Measurements from ENCODE around the gene TDRD9. TPM values are rescaled to one million over a fixed set of nuclear protein-coding genes. Genes with fewer than 3 reads are reported as not detected.

Gene TDRD9
- total RNA-seq, 1 donor from 2014 or later = 0.75 TPM

DNA sequence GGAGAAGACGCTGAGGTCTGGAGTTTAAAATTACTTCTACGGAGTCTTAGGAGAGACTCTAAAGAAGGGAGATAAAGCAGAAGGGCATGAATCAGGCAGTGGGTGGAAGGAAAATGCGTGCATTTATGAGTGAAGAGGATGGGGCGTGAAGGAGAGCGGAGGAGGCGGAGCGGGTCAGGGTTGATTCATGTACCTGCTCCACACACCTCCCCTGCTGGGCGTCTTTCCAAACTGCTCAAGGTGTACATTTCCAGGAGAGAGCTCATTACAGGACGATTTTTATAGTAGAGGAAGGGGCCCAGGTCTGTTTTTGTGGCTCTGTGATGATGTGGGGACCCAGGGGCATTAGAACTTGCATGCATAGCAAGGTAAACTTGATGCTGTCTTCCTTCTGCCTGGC lies 92.2 kb downstream of the TDRD9 start:
- ATAC-seq = no peak
- DNase-seq (ENCODE audit: low spot score) = no peak

DNA sequence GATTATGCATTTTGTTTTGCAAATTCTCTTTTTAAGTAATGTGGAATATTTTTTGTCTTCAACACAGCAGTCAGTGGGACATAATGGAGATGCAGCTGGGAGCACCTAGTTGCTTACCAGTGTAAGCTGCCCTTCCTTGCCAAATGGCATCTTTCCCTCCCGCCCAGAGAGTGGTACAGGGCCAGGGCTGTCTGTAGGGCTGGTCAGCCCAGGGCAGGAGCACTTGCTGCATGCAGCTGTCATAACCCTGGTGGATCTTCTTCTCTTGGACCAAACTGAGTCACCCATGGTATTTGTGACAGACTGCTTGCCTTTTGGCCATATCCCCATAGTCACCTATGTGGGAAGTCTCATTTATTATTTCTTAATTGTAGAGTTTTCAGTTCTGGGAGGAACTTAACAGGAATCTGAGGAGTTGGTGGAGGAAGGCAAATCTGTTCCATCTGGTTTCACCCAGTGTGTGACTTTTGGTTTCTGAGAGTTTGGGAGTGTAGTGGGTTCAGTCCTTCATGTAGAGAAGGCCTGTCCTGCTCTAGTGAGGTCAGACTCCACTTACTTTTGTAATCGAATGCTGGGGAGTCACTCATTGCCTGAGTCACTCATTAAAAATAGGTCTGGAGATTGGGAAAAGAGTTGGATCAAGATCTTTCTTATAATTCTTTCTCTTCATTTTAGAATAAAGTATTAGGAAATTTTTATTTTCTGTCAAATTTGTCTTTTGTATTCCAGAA lies 95.2 kb downstream of the TDRD9 start:
- DNase-seq (ENCODE audit: low spot score) (no peak), ATAC-seq (no peak)

DNA sequence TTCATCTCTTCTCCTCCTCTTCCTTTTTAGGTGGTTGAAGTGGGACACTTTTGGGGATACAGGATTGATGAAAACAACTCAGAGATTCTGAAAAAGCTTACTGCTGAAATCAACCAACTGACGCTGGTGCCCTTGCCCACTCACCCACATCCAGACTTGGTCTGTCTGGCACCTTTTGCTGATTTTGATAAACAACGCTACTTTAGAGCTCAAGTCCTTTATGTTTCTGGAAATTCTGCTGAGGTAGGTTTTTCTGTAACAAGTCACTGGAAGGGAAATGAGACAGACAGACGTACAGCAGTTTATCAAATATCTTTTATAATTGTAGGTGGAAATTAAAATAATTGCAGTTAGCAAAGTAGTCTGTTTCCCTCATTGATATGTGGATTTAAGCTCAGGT lies 97.3 kb downstream of the TDRD9 start:
- ATAC-seq = no peak

DNA sequence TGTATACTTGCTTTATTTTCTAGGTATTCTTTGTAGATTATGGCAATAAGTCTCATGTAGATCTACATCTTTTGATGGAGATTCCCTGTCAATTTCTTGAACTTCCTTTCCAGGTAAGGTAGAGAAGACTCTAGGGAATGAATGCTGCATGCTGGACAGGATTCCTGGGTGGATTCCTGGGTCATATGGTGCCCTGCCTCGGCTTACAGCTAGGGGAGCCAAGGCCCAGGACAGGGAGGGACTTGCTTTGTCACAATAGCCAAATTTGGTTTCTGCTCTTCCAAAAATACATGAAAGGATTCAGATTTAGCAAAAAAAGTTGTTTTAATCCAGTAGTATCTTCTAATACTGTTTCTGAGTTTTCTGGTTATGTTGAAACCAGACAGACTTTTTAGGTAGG lies 97.8 kb downstream of the TDRD9 start:
- no peak for DNase-seq (ENCODE audit: low spot score)
- ATAC-seq = no peak

More for the DNA sequence above, 97.3 kb downstream of the TDRD9 start:
- DNase-seq (ENCODE audit: low spot score) = no peak

DNA sequence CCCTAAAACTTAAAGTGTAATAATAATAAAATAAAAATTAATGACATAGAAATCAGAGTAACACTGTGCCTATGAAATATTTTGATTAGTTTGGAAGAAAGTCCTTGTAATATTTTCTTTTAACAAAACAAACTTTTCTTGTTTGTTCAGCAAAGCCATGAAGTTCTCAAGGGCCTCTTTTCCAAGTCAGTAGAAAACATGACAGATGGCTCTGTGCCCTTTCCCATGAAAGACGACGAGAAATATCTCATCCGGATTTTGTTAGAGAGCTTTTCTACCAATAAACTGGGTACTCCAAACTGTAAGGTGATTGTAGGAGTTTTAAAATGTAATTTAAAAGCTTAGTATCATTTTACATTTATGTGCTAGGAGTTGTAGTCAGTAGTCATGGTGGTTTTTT lies 102.7 kb downstream of the TDRD9 start:
- no peak for ATAC-seq
- no peak for DNase-seq (ENCODE audit: low spot score)

- no peak for ATAC-seq
- no peak for DNase-seq (ENCODE audit: low spot score)
Observed at GRCh38 chr14:104031384-104031783, 103.1 kb downstream of the TDRD9 start.

GRCh38 chr14:104034976-104035699 lies 106.9 kb downstream of the TDRD9 start:
- DNase-seq (ENCODE audit: low spot score) = no peak
- ATAC-seq = no peak

DNA sequence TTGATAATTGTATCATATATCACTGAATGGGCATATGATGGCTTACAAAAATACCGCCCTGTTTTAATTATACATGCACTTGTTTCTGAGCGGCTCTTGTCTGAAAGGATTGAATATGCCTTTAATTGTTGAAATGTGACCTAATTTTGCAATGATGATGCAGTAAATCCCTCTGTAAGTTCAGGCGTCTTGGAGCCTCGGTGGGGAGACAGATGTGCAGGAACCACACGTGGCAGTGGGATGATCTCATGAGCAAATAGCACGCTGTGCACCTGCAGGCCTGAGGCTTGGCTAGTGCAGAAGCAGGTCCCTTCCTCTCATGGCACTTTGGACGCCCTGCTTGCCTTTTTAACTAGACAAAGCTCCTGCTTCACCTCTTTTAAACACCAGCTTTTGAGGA lies 108.0 kb downstream of the TDRD9 start:
- DNase-seq (ENCODE audit: low spot score) (no peak), ATAC-seq (no peak)

GRCh38 chr14:104037074-104037473 lies 108.8 kb downstream of the TDRD9 start:
- no peak for ATAC-seq
- DNase-seq (ENCODE audit: low spot score) = no peak

DNA sequence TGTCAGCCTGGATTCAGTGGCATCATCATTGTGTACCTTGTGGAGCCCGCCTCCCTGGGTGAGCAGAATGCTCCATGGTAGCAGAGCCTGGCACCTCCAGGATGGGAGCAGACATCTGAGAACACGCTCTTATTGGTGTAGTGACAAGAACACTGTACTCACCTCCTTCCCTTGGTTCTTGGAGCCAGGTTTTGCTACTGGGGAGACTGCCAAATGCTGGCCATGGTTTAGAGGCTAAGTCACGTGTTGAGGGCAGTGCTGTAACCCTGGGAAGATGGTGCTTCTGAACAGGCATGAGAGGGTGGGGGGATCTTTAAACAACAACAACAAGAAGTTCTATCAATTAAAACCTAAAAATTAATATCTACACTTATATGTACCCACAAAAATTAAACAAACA lies 109.6 kb downstream of the TDRD9 start:
- DNase-seq (ENCODE audit: low spot score) (no peak), ATAC-seq (no peak)

- DNase-seq (ENCODE audit: low spot score) (no peak), ATAC-seq (no peak)
Observed at GRCh38 chr14:104039214-104039613, 111.0 kb downstream of the TDRD9 start.

DNA sequence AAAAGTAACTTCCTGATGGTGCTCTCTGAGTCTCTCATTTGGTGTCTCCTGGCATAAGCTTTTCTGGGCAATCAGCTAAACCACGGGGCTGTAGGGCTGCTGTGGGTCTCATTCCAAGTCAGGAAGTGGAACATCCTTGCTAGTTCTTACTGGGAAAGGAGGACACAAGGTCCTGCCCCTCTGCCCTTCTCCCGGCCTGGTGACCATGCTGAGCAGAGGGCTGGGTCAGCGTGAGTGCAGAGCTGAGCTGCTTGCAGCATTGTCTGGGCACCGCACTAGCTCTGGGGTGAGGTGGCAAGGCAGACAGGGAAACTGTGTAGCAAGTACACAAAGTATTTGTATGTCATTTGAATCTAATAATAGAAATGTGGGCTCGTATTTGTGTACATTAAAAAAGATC lies 112.3 kb downstream of the TDRD9 start:
- ATAC-seq = no peak
- no peak for DNase-seq (ENCODE audit: low spot score)

- no peak for ATAC-seq
- DNase-seq (ENCODE audit: low spot score) = no peak
Observed at GRCh38 chr14:104041430-104042104, 113.3 kb downstream of the TDRD9 start.

DNA sequence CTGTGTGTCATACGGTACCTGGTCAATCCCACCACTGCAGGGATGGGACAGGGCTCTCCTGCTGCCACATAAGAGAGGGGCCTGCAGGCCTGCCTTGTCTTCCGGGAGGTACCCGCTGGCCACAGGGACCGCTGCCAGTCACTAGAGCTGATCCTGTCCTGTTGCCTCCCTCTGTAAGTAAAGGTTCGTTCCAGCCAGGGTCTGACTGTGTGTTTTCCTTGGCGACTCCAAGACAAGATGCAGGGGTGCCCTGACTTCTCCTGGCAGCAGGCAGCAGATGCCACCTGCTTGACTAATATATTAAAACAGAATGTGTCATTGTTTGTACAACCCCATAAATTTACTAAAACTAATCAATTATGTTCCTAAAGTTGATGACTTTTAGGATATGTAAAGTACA lies 115.8 kb downstream of the TDRD9 start:
- DNase-seq (ENCODE audit: low spot score) = no peak
- ATAC-seq = no peak

GRCh38 chr14:104047761-104048160 lies 119.5 kb downstream of the TDRD9 start:
- DNase-seq (ENCODE audit: low spot score) = no peak
- no peak for ATAC-seq

DNA sequence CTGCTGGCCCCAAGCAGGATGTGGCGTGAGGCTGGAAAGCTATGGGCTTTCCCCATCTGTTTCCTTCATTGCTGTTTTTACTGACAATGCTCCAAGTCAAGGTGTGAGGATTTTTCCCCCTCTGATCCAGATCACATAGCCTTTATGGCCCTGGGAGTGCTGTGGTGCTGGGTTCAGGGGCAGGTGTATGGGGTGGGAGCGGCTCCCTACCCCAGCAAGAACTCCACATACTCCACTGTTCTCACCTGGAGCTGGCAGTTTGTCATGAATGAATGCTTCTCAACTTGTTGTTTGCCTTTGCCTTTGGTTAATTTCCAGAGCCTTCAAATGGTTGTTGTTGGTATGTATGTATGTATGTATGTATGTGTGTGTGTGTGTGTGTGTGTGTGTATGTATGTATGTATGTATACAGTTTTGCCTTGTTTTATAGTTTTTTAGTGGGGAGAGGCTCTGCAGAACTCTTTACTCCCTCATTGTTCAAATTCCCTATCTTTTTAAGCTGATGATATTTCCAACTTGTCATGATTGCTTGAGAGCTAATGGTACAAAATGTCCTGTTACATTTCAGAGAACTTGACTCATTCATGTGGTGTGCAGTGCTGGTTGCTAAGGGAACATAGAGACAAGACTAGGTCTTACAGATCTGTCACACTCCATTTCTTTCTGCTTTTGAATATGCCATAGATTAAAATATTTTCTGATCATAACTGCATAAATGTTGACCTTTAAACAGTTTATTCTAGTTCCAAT lies 120.7 kb downstream of the TDRD9 start:
- DNase-seq (ENCODE audit: low spot score) (no peak), ATAC-seq (no peak)

DNA sequence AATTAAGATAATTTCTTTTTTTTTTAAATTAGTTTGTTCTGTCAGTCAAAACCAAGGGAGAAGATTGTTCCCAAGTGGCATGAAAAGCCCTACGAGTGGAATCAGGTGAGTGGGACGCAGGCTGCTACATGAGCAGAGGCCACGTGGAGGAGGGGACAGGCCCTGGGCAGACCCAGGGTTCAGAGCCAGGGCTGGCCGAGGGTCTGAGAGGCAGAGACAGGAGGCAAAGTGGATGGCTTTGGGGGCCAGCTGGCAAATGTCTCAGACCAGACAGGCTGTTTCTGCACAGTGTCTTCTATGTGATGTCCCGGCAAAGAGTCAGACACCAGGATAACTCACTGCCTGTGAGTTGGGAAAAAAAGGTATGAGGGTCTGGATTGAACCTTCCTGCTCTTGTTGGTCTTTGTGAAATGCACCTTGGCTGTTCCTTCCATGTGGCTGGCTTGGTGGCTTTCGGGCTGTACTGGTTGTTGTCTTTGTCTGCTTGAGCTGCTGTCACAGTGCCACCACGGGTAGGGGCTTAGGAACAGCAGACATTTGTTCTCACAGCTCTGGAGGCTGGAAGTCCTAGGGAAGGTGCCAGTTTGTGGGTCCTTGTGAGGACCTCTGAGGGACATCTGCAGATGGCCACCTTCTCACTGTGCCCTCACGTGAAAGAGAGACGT lies 121.5 kb downstream of the TDRD9 start:
- no peak for ATAC-seq
- DNase-seq (ENCODE audit: low spot score) = no peak

DNA sequence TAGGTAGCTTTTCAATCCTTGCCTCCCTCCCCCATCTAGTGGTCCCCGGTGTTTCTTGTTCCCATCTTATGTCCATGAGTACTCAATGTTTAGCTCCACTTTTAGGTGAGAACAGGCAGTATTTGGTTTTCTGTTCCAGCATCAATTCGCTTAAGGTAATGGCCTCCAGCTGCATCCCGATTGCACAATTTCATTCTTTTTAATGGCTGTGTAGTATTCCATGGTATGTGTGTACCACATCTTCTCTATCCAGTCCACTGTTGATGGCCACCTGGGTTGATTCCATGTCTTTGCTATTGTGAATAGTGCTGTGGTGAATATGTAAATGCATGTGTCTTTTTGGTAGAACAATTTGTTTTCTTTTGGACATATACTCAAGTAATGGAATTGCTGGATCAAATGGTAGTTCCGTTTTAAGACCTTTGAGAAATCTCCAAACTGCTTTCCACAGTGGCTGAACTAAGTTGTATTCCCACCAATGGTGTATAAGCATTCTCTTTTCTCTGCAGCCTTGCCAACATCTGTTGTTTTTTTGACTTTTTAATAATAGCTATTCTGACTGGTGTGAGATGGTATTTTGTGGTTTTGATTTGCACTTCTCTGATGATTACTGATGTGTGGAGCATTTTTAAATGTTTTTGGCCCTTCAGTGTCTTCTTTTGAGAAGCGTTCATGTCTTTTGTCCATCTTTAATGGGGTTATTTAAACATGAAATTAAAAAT lies 123.0 kb downstream of the TDRD9 start:
- ATAC-seq (no peak), DNase-seq (ENCODE audit: low spot score) (no peak)

GRCh38 chr14:104054222-104054905 lies 126.1 kb downstream of the TDRD9 start:
- no peak for ATAC-seq
- DNase-seq (ENCODE audit: low spot score) = no peak

- no peak for ATAC-seq
- no peak for DNase-seq (ENCODE audit: low spot score)
Observed at GRCh38 chr14:104062281-104062680, 134.0 kb downstream of the TDRD9 start.
